ENCODE results near the gene USP6. TPM values are rescaled to one million over a fixed set of nuclear protein-coding genes. Genes with fewer than 3 reads are reported as not detected.
"Not testable (repeated sequence)": the region's sequence is repeated elsewhere in the genome, so short reads cannot be mapped to it uniquely, and the experiment has no call there.

The USP6 gene
- total and polyA plus RNA-seq, 3 donors from 2014 or later = 19.3 to 50.4 (median 25.1) TPM

DNA sequence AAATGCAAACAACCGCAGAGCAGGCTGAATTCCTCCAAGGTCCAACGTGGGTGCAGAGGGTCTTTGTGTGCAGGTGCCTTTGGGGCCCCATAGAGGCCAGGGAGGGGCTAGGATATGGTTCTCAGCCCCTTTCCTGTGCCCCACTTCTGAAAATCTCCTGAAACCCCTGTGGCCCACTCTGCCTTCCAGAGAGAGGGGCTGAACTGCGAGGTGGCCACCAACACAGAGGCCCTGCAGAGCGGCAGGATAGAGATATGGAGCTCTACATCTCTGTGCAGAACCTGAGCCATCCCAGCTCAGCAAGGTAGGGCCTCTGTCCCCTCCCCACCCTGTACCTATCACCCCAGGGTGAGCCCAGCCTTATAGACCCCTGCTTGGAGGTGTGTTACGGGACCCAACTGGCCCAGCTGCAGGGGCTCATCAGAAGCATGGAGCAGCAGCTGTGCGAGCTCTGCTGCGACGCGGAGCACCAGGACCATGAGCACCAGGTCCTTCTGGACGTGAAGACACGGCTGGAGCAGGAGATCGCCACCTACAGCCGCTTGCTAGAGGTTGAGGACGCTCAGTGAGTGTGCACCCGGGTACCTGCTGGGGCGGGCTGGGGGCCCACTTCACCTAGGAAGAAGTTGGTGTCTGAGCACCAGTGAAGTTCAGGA lies 5.5 kb downstream of the USP6 start:
- TF ChIP-seq POLR2A (IDR thresholded peaks at IDR 0.05) = no peak
- TF ChIP-seq, protein P1, sequence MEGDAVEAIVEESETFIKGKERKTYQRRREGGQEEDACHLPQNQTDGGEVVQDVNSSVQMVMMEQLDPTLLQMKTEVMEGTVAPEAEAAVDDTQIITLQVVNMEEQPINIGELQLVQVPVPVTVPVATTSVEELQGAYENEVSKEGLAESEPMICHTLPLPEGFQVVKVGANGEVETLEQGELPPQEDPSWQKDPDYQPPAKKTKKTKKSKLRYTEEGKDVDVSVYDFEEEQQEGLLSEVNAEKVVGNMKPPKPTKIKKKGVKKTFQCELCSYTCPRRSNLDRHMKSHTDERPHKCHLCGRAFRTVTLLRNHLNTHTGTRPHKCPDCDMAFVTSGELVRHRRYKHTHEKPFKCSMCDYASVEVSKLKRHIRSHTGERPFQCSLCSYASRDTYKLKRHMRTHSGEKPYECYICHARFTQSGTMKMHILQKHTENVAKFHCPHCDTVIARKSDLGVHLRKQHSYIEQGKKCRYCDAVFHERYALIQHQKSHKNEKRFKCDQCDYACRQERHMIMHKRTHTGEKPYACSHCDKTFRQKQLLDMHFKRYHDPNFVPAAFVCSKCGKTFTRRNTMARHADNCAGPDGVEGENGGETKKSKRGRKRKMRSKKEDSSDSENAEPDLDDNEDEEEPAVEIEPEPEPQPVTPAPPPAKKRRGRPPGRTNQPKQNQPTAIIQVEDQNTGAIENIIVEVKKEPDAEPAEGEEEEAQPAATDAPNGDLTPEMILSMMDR (IDR thresholded peaks at IDR 0.05) = no peak
- intact Hi-C loops (cut with DNase I; ENCODE audit: low total_unique reads) = no loop called here
- no peaks in the 10 kb centered on the region for H3K27me3 ChIP-seq

GRCh38 chr17:5122056-5122455 lies 6.2 kb downstream of the USP6 start:
- H3K4me1 ChIP-seq; intact Hi-C loops (cut with DNase I; ENCODE audit: low total_unique reads); H3K27me3 ChIP-seq; H3K9me3 ChIP-seq; H3K36me3 ChIP-seq (ENCODE audit: low read depth, missing control alignments): not testable (repeated sequence)
- 54 to 65% methylated on average over 7 of the region's 7 CpGs for WGBS, 2 donors
- peak; percentile 12 for DNase-seq
- peak overlapping the region in 1 of 2 donors; percentile 57 for H3K4me3 ChIP-seq
- peak overlapping the region in 1 of 2 donors; percentile 35 for H3K27ac ChIP-seq

More for the DNA sequence above, 5.5 kb downstream of the USP6 start:
- Histone ChIP-seq H3K9me3 (no peaks in the 10 kb centered on the region), H3K27ac (no peak overlapping the region), H3K36me3 (ENCODE audit: low read depth, missing control alignments) (no peaks in the 10 kb centered on the region), H3K4me3 (no peak overlapping the region), H3K4me1 (no peaks in the 10 kb centered on the region)
- WGBS, 2 donors = 93 to 94% methylated on average over 5 to 16 of the region's 16 CpGs
- DNase-seq = peak; percentile 7

- intact Hi-C loops (cut with DNase I; ENCODE audit: low total_unique reads) = no loop called here
- DNase-seq = peak; percentile 21
- TF ChIP-seq, protein P1 (IDR thresholded peaks at IDR 0.05) = no peak
- no peak for TF ChIP-seq POLR2A (IDR thresholded peaks at IDR 0.05)
- Histone ChIP-seq H3K4me3 (peak overlapping the region; percentile 39 to 57), H3K27ac (peak overlapping the region in 1 of 2 donors; percentile 35), H3K4me1 (no peaks in the 10 kb centered on the region), H3K27me3 (no peaks in the 10 kb centered on the region), H3K36me3 (ENCODE audit: low read depth, missing control alignments) (no peaks in the 10 kb centered on the region), H3K9me3 (no peaks in the 10 kb centered on the region)
- WGBS, 2 donors = 2% methylated on average over 32 to 70 of the region's 75 CpGs
Measured at GRCh38 chr17:5122586-5123342, 6.9 kb downstream of the USP6 start.

DNA sequence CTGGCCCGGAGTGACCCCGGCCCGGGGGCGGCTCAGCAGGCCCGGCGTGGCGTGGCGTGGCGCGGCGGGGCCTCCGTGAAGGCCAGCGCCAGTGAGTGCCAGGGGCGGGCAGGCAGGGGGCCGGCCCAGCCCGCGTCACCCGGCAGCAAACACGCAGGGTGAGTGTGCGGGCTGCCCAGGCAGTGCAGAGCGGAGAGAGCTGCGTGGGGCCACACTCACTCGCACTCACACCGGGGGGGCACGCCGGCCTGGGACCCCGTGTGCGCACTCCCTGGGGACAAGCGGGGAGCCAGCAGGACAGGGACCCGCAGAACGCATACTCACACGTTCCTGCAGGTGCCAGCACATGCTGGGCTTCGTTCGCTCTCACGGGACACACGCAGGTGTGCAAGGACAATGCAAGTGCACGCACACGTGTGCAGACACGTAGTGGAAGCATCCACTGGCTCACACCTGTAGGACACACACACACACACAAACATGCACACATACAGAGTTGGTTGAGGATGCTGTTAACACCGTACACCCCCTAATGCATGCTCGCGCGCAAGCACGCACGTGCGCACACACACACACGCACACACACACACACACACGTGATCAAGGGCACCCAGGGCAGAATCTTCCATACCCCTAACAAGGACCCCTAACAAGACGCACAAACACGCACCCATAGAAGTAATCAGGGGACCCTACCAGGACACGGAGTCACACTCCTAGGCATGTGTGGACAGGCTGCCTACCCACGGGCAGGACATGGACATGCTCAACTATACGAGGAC lies 7.7 kb downstream of the USP6 start:
- Histone ChIP-seq H3K36me3 (ENCODE audit: low read depth, missing control alignments) (no peaks in the 10 kb centered on the region), H3K4me3 (peak overlapping the region in 1 of 2 donors; percentile 39), H3K4me1 (no peaks in the 10 kb centered on the region), H3K27me3 (no peaks in the 10 kb centered on the region), H3K27ac (peak overlapping the region in 1 of 2 donors; percentile 35), H3K9me3 (no peaks in the 10 kb centered on the region)
- no peak for TF ChIP-seq POLR2A (IDR thresholded peaks at IDR 0.05)
- TF ChIP-seq, protein P1 (IDR thresholded peaks at IDR 0.05) = no peak
- peak; percentile 8 for DNase-seq
- intact Hi-C loops (cut with DNase I; ENCODE audit: low total_unique reads) = no loop called here
- 40 to 57% methylated on average over 20 to 29 of the region's 53 CpGs for WGBS, 2 donors

GRCh38 chr17:5124125-5124760 lies 8.4 kb downstream of the USP6 start:
- intact Hi-C loops (cut with DNase I; ENCODE audit: low total_unique reads); H3K27ac ChIP-seq; H3K4me3 ChIP-seq; H3K36me3 ChIP-seq (ENCODE audit: low read depth, missing control alignments); H3K9me3 ChIP-seq; H3K27me3 ChIP-seq; H3K4me1 ChIP-seq: not testable (repeated sequence)
- WGBS, 2 donors = 59 to 83% methylated on average over 3 to 4 of the region's 5 CpGs
- DNase-seq = peak; percentile 8

GRCh38 chr17:5124896-5125295 lies 9.1 kb downstream of the USP6 start:
- H3K4me1 ChIP-seq; H3K27ac ChIP-seq; H3K36me3 ChIP-seq (ENCODE audit: low read depth, missing control alignments); intact Hi-C loops (cut with DNase I; ENCODE audit: low total_unique reads); H3K9me3 ChIP-seq; H3K4me3 ChIP-seq; H3K27me3 ChIP-seq: not testable (repeated sequence)
- WGBS, 2 donors = 88 to 90% methylated on average over 7 of the region's 7 CpGs
- peak; percentile 6 for DNase-seq
